ENCODE data around the gene CARMIL1. TPM values are rescaled to one million over a fixed set of nuclear protein-coding genes. Genes with fewer than 3 reads are reported as not detected.

Gene CARMIL1
- polyA plus RNA-seq, 4 donors, result 35.3 to 74.5 (median 47.2) TPM

- Histone ChIP-seq H3K36me3 (ENCODE audit: control insufficient read depth in 3 of 3, insufficient read depth in 2 of 3, low read depth in 1 of 3, low read length in 3 of 3) (peaks cover 0 to 8% (median 0%) of the 10 kb centered on the region in 3 donors), H3K4me1 (ENCODE audit: control insufficient read depth in 3 of 3, insufficient read depth in 2 of 3, low read depth in 1 of 3, low read length in 2 of 3) (no peaks in the 10 kb centered on the region), H3K4me3 (ENCODE audit: low read depth in 1 of 3, low read length in 3 of 3) (no peak overlapping the region), H3K9me3 (ENCODE audit: control insufficient read depth in 2 of 2, insufficient read depth in 1 of 2, low read depth in 1 of 2, low read length in 1 of 2) (no peaks in the 10 kb centered on the region), H3K27me3 (ENCODE audit: control insufficient read depth in 3 of 3, insufficient read depth in 3 of 3, low read length in 3 of 3) (no peaks in the 10 kb centered on the region), H3K27ac (ENCODE audit: low read depth in 1 of 3, low read length in 2 of 3) (no peak overlapping the region)
- DNase-seq, result no peak
- 82 to 92% (median 89%) methylated on average over 2 of the region's 2 CpGs for WGBS, 3 donors
- FAIRE-seq, result no peak
Measured at GRCh38 chr6:25468881-25469280, 189.7 kb downstream of the CARMIL1 start.

GRCh38 chr6:25469797-25470388 is 190.7 kb downstream of the CARMIL1 start:
- Histone ChIP-seq H3K36me3 (ENCODE audit: control insufficient read depth in 3 of 3, insufficient read depth in 2 of 3, low read depth in 1 of 3, low read length in 3 of 3) (peaks cover 0 to 8% (median 1%) of the 10 kb centered on the region in 3 donors), H3K9me3 (ENCODE audit: control insufficient read depth in 2 of 2, insufficient read depth in 1 of 2, low read depth in 1 of 2, low read length in 1 of 2) (no peaks in the 10 kb centered on the region), H3K4me3 (ENCODE audit: low read depth in 1 of 3, low read length in 3 of 3) (no peak overlapping the region), H3K27me3 (ENCODE audit: control insufficient read depth in 3 of 3, insufficient read depth in 3 of 3, low read length in 3 of 3) (no peaks in the 10 kb centered on the region), H3K4me1 (ENCODE audit: control insufficient read depth in 3 of 3, insufficient read depth in 2 of 3, low read depth in 1 of 3, low read length in 2 of 3) (no peaks in the 10 kb centered on the region), H3K27ac (ENCODE audit: low read depth in 1 of 3, low read length in 2 of 3) (no peak overlapping the region)
- DNase-seq (no peak), FAIRE-seq (peak; percentile 44)

- no peak for DNase-seq
- no peaks in the 10 kb centered on the region for H3K4me1 ChIP-seq (ENCODE audit: control insufficient read depth in 3 of 3, insufficient read depth in 2 of 3, low read depth in 1 of 3, low read length in 2 of 3)
- no peaks in the 10 kb centered on the region for H3K27me3 ChIP-seq (ENCODE audit: control insufficient read depth in 3 of 3, insufficient read depth in 3 of 3, low read length in 3 of 3)
- H3K27ac ChIP-seq (ENCODE audit: low read depth in 1 of 3, low read length in 2 of 3), result no peak overlapping the region
- H3K36me3 ChIP-seq (ENCODE audit: control insufficient read depth in 3 of 3, insufficient read depth in 2 of 3, low read depth in 1 of 3, low read length in 3 of 3), result peaks cover 0 to 8% (median 1%) of the 10 kb centered on the region in 3 donors
- no peaks in the 10 kb centered on the region for H3K9me3 ChIP-seq (ENCODE audit: control insufficient read depth in 2 of 2, insufficient read depth in 1 of 2, low read depth in 1 of 2, low read length in 1 of 2)
- WGBS, 3 donors, result 94 to 96% (median 95%) methylated on average over 3 of the region's 3 CpGs
- H3K4me3 ChIP-seq (ENCODE audit: low read depth in 1 of 3, low read length in 3 of 3), result no peak overlapping the region
- no peak for FAIRE-seq
Measured at GRCh38 chr6:25472306-25472705, 193.1 kb downstream of the CARMIL1 start.

- H3K27ac ChIP-seq (ENCODE audit: low read depth in 1 of 3, low read length in 2 of 3), result no peak overlapping the region
- no peaks in the 10 kb centered on the region for H3K9me3 ChIP-seq (ENCODE audit: control insufficient read depth in 2 of 2, insufficient read depth in 1 of 2, low read depth in 1 of 2, low read length in 1 of 2)
- H3K27me3 ChIP-seq (ENCODE audit: control insufficient read depth in 3 of 3, insufficient read depth in 3 of 3, low read length in 3 of 3), result no peaks in the 10 kb centered on the region
- DNase-seq (no peak), FAIRE-seq (no peak)
- H3K36me3 ChIP-seq (ENCODE audit: control insufficient read depth in 3 of 3, insufficient read depth in 2 of 3, low read depth in 1 of 3, low read length in 3 of 3), result peaks cover 0 to 8% (median 1%) of the 10 kb centered on the region in 3 donors
- no peaks in the 10 kb centered on the region for H3K4me1 ChIP-seq (ENCODE audit: control insufficient read depth in 3 of 3, insufficient read depth in 2 of 3, low read depth in 1 of 3, low read length in 2 of 3)
- WGBS, 3 donors, result 80 to 89% (median 89%) methylated on average over 3 of the region's 3 CpGs
- H3K4me3 ChIP-seq (ENCODE audit: low read depth in 1 of 3, low read length in 3 of 3), result no peak overlapping the region
Measured at GRCh38 chr6:25472906-25473305, 193.7 kb downstream of the CARMIL1 start.

GRCh38 chr6:25473447-25473846 is 194.3 kb downstream of the CARMIL1 start:
- FAIRE-seq (no peak), DNase-seq (peak; percentile 11 to 35)
- Histone ChIP-seq H3K27ac (ENCODE audit: low read depth in 1 of 3, low read length in 2 of 3) (no peak overlapping the region), H3K27me3 (ENCODE audit: control insufficient read depth in 3 of 3, insufficient read depth in 3 of 3, low read length in 3 of 3) (no peaks in the 10 kb centered on the region), H3K36me3 (ENCODE audit: control insufficient read depth in 3 of 3, insufficient read depth in 2 of 3, low read depth in 1 of 3, low read length in 3 of 3) (peaks cover 0 to 8% (median 1%) of the 10 kb centered on the region in 3 donors), H3K9me3 (ENCODE audit: control insufficient read depth in 2 of 2, insufficient read depth in 1 of 2, low read depth in 1 of 2, low read length in 1 of 2) (no peaks in the 10 kb centered on the region), H3K4me1 (ENCODE audit: control insufficient read depth in 3 of 3, insufficient read depth in 2 of 3, low read depth in 1 of 3, low read length in 2 of 3) (no peaks in the 10 kb centered on the region), H3K4me3 (ENCODE audit: low read depth in 1 of 3, low read length in 3 of 3) (no peak overlapping the region)
- WGBS, 3 donors, result 62 to 75% (median 73%) methylated on average over 3 of the region's 3 CpGs

- H3K4me1 ChIP-seq (ENCODE audit: control insufficient read depth in 3 of 3, insufficient read depth in 2 of 3, low read depth in 1 of 3, low read length in 2 of 3), result no peaks in the 10 kb centered on the region
- 92 to 96% (median 93%) methylated on average over 3 of the region's 3 CpGs for WGBS, 3 donors
- FAIRE-seq, result no peak
Measured at GRCh38 chr6:25476126-25476525, 197.0 kb downstream of the CARMIL1 start.

GRCh38 chr6:25477006-25477590 is 197.9 kb downstream of the CARMIL1 start:
- Histone ChIP-seq H3K4me1 (ENCODE audit: control insufficient read depth in 3 of 3, insufficient read depth in 2 of 3, low read depth in 1 of 3, low read length in 2 of 3) (no peaks in the 10 kb centered on the region), H3K27me3 (ENCODE audit: control insufficient read depth in 3 of 3, insufficient read depth in 3 of 3, low read length in 3 of 3) (no peaks in the 10 kb centered on the region), H3K27ac (ENCODE audit: low read depth in 1 of 3, low read length in 2 of 3) (no peak overlapping the region), H3K36me3 (ENCODE audit: control insufficient read depth in 3 of 3, insufficient read depth in 2 of 3, low read depth in 1 of 3, low read length in 3 of 3) (peaks cover 0 to 8% (median 6%) of the 10 kb centered on the region in 3 donors), H3K9me3 (ENCODE audit: control insufficient read depth in 2 of 2, insufficient read depth in 1 of 2, low read depth in 1 of 2, low read length in 1 of 2) (no peaks in the 10 kb centered on the region), H3K4me3 (ENCODE audit: low read depth in 1 of 3, low read length in 3 of 3) (no peak overlapping the region)
- DNase-seq, result no peak
- 85% methylated on average over 4 of the region's 4 CpGs for WGBS, 3 donors
- FAIRE-seq, result no peak

More at GRCh38 chr6:25476126-25476525, 197.0 kb downstream of the CARMIL1 start:
- peaks cover 0 to 8% (median 3%) of the 10 kb centered on the region in 3 donors for H3K36me3 ChIP-seq (ENCODE audit: control insufficient read depth in 3 of 3, insufficient read depth in 2 of 3, low read depth in 1 of 3, low read length in 3 of 3)
- no peak for DNase-seq
- no peak overlapping the region for H3K4me3 ChIP-seq (ENCODE audit: low read depth in 1 of 3, low read length in 3 of 3)
- H3K9me3 ChIP-seq (ENCODE audit: control insufficient read depth in 2 of 2, insufficient read depth in 1 of 2, low read depth in 1 of 2, low read length in 1 of 2), result no peaks in the 10 kb centered on the region
- H3K27me3 ChIP-seq (ENCODE audit: control insufficient read depth in 3 of 3, insufficient read depth in 3 of 3, low read length in 3 of 3), result no peaks in the 10 kb centered on the region
- H3K27ac ChIP-seq (ENCODE audit: low read depth in 1 of 3, low read length in 2 of 3), result no peak overlapping the region

- Histone ChIP-seq H3K27ac (ENCODE audit: low read depth in 1 of 3, low read length in 2 of 3) (no peak overlapping the region), H3K4me1 (ENCODE audit: control insufficient read depth in 3 of 3, insufficient read depth in 2 of 3, low read depth in 1 of 3, low read length in 2 of 3) (no peaks in the 10 kb centered on the region), H3K36me3 (ENCODE audit: control insufficient read depth in 3 of 3, insufficient read depth in 2 of 3, low read depth in 1 of 3, low read length in 3 of 3) (peaks cover 0 to 9% (median 8%) of the 10 kb centered on the region in 3 donors), H3K27me3 (ENCODE audit: control insufficient read depth in 3 of 3, insufficient read depth in 3 of 3, low read length in 3 of 3) (no peaks in the 10 kb centered on the region), H3K4me3 (ENCODE audit: low read depth in 1 of 3, low read length in 3 of 3) (no peak overlapping the region), H3K9me3 (ENCODE audit: control insufficient read depth in 2 of 2, insufficient read depth in 1 of 2, low read depth in 1 of 2, low read length in 1 of 2) (no peaks in the 10 kb centered on the region)
- no peak for DNase-seq
- FAIRE-seq, result no peak
- WGBS, 3 donors, result 30 to 52% (median 43%) methylated on average over 1 of the region's 1 CpG
Measured at GRCh38 chr6:25478973-25479372, 199.8 kb downstream of the CARMIL1 start.
